Suprapubic skin (tissue), 4 donors: Measurements from ENCODE around the gene SPOP. TPM values are rescaled to one million over a fixed set of nuclear protein-coding genes. Genes with fewer than 3 reads are reported as not detected.
A peak's percentile ranks its signal among the peaks of the same experiment; 100 is the strongest.
"Not testable (repeated sequence)": the region's sequence is repeated elsewhere in the genome, so short reads cannot be mapped to it uniquely, and the experiment has no call there.

Experiments used
- DNase-seq, 2 donors: peaks; one replicate each; pipeline ENCODE4 v3.0.0-alpha.2; 2019; ENCODE audit warnings: low spot score in 2 of 2
- H3K27ac ChIP-seq: fragments of 200-600 bp; sonication (generic); one replicate; pipeline ENCODE4 v1.5.1; 2019
- H3K27me3 ChIP-seq: fragments of 200-600 bp; sonication (generic); one replicate; pipeline ENCODE4 v1.5.1; 2019
- H3K36me3 ChIP-seq: fragments of 200-600 bp; sonication (generic); one replicate; pipeline ENCODE4 v1.5.1; 2019
- H3K4me1 ChIP-seq: fragments of 200-600 bp; sonication (generic); one replicate; pipeline ENCODE4 v1.5.1; 2019
- H3K4me3 ChIP-seq: fragments of 200-600 bp; sonication (generic); one replicate; pipeline ENCODE4 v1.5.1; 2019; ENCODE audit warnings: mild to moderate bottlenecking
- H3K9me3 ChIP-seq: fragments of 200-600 bp; sonication (generic); one replicate; pipeline ENCODE4 v1.5.1; 2019
- EP300 ChIP-seq: sonication (generic); formaldehyde crosslinking; IDR thresholded peaks from one replicate; pipeline ENCODE4 v1.6.1; 2017; ENCODE audit warnings: antibody characterized with exemption
- POLR2A ChIP-seq, 2 donors: fragments of 450-650 bp; IDR thresholded peaks; one replicate each; pipeline ENCODE4 v1.6.1; 2017; ENCODE audit warnings: antibody characterized with exemption in 2 of 2, mild to moderate bottlenecking in 2 of 2, moderate library complexity in 2 of 2
- POLR2AphosphoS5 ChIP-seq, 3 donors: sonication (generic); formaldehyde crosslinking; IDR thresholded peaks; one replicate each; pipeline ENCODE4 v1.6.1; 2017; ENCODE audit warnings: antibody characterized with exemption in 3 of 3
- WGBS: methylation state at CpG from one replicate; pipeline ENCODE4 v1.1.5; 2018; 5-methylcytosine and 5-hydroxymethylcytosine counted together
- total RNA-seq, 4 donors: library from RNA; depleted of rRNA; stranded (reverse); fragments of >200 nt; gene quantifications; one replicate each; pipeline ENCODE4 v1.1.0, GENCODE V29; 2016
- TF ChIP-seq, protein P1 (sequence below), 2 donors: fragments of 200-600 bp in 1 of 2; fragments of 450-650 bp in 1 of 2; sonication (generic) in 1 of 2; IDR thresholded peaks; one replicate each; pipeline ENCODE4 v1.5.1; 2016 to 2019; ENCODE audit warnings: antibody characterized with exemption in 2 of 2, mild to moderate bottlenecking in 1 of 2, moderate library complexity in 1 of 2

The SPOP gene
- total RNA-seq = 10 to 100 TPM; 26.1 to 59.3 (median 41.7) TPM

DNA sequence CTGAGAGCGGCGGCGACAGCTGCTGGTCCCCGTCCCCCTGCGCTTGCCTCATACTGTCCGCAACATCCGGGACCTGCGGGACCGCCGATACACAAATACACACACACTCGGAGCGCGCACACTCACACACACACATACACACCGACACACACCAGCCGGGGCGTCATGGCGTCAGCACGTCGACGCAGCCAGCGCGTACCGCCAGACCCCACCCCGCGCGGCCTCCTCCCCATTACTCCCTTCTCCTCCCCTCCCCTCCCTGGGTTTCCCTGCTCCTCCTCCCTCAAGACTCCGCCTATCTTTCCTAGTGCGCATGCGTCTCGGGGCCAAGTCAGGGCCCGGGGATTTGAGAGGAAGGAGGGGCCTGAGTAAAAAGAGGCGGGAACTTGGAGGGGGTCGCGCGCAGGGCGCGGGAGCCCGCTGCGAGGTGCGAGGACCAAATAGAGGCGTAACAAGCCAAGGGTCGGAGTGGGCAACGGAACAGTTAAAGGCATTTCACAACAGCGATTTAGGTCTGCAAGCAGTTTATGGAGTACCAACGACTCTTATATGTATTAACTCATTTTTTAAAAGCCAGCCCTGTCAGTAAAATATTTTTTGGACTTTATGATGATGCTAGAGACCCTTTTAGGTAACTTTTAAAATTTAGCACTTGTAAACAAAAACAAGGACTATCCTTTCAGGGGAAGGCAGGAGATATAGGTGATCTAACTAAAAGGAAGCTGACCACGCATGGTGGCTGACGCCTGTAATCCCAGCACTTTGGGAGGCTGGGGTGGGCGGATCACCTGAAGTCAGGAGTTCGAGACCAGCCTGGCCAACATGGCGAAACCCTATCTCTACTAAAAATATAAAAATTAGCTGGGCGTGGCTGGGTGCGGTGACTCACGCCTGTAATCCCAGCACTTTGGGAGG, at the start of gene SPOP:
Gene SPOP, minus strand, starts transcription at position 165 of the 915 bp plus-strand sequence. CDS start 55,287 bp downstream, outside the sequence.
- 18% methylated on average over 42 of the region's 53 CpGs for WGBS
- TF ChIP-seq, protein P1, sequence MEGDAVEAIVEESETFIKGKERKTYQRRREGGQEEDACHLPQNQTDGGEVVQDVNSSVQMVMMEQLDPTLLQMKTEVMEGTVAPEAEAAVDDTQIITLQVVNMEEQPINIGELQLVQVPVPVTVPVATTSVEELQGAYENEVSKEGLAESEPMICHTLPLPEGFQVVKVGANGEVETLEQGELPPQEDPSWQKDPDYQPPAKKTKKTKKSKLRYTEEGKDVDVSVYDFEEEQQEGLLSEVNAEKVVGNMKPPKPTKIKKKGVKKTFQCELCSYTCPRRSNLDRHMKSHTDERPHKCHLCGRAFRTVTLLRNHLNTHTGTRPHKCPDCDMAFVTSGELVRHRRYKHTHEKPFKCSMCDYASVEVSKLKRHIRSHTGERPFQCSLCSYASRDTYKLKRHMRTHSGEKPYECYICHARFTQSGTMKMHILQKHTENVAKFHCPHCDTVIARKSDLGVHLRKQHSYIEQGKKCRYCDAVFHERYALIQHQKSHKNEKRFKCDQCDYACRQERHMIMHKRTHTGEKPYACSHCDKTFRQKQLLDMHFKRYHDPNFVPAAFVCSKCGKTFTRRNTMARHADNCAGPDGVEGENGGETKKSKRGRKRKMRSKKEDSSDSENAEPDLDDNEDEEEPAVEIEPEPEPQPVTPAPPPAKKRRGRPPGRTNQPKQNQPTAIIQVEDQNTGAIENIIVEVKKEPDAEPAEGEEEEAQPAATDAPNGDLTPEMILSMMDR (IDR thresholded peaks at IDR 0.05) = no peak
- TF ChIP-seq EP300 = no peak
- peak in 1 of 2 donors; percentile 26 for TF ChIP-seq POLR2A (IDR thresholded peaks at IDR 0.05)
- TF ChIP-seq POLR2AphosphoS5 (IDR thresholded peaks at IDR 0.05) = peak in 2 of 3 donors; percentile 77 to 84
- Histone ChIP-seq H3K27ac (peak within 1 kb of the TSS; percentile 98), H3K4me1 (peaks cover 33% of the 10 kb centered on the region), H3K27me3 (no peaks in the 10 kb centered on the region), H3K36me3 (no peaks in the 10 kb centered on the region), H3K4me3 (peak within 1 kb of the TSS; percentile 85), H3K9me3 (no peaks in the 10 kb centered on the region)
- peak; percentile 100 for DNase-seq

DNA sequence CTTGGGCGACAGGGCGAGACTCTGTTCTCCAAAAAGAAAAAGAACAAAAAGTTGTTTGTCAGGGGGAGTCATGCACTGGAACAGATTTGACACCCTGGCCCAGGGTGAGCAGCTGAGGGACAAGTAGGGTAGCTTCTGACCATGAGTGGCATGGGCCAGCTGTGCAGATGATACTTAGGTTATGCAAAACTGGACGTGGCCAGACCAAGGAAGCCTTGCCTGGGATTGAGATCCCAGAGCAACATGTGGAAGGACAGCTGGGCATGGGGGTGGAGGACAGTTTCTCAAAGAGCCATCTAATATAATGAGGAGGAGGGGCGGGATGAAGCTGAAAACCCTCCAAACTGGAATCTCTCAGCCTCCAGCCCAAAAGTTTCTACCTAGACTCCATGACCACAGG, 49.5 kb upstream of the SPOP start:
- H3K36me3 ChIP-seq = peaks cover 5% of the 10 kb centered on the region
- peaks cover 52% of the 10 kb centered on the region for H3K4me1 ChIP-seq

DNA sequence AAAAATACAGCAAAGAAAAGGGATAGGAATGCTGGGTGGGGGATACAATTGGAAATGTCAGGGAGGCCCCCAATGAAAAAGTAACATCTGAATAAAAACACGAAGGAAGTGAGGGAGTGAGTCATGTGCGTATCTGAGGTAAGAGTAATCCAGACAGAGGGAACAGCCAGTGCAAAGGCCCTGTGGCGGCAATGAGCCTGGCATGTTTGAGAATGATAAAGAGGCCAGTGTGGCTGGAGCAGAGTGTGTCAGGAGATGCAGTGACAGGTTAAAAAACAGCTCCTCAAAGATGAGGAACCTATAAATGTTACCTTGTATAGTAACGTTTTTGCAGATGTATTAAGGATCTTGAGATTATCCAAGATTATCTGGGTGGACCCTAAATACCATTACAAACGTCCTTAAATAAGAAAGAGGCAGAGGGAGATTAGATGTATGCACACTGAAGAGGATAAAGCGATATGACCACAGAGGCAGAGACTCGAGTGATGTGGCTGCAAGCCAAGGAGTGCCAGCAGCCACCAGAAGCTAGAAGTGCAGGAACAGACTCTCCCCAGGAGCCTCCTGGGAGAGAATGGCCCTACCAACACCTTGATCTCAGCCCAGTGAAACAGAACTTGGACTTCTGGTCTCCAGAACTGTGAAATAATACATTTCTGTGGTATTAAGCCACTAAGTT, 47.7 kb upstream of the SPOP start:
- no peak for DNase-seq
- Histone ChIP-seq H3K27ac (no peak overlapping the region), H3K27me3 (no peaks in the 10 kb centered on the region), H3K4me3 (no peak overlapping the region), H3K9me3 (no peaks in the 10 kb centered on the region), H3K36me3 (peaks cover 12% of the 10 kb centered on the region), H3K4me1 (peaks cover 43% of the 10 kb centered on the region)
- TF ChIP-seq EP300 = no peak
- no peak for TF ChIP-seq POLR2A (IDR thresholded peaks at IDR 0.05)
- TF ChIP-seq, protein P1 (IDR thresholded peaks at IDR 0.05) = no peak
- TF ChIP-seq POLR2AphosphoS5 (IDR thresholded peaks at IDR 0.05) = no peak
- WGBS = 87% methylated on average over 7 of the region's 7 CpGs

More for the DNA sequence above, 49.5 kb upstream of the SPOP start:
- 88% methylated on average over 4 of the region's 4 CpGs for WGBS
- Histone ChIP-seq H3K9me3 (no peaks in the 10 kb centered on the region), H3K27ac (no peak overlapping the region), H3K27me3 (no peaks in the 10 kb centered on the region), H3K4me3 (no peak overlapping the region)
- no peak for DNase-seq
- TF ChIP-seq, protein P1 (IDR thresholded peaks at IDR 0.05) = no peak
- TF ChIP-seq POLR2A (IDR thresholded peaks at IDR 0.05) (no peak), POLR2AphosphoS5 (IDR thresholded peaks at IDR 0.05) (no peak), EP300 (no peak)

DNA sequence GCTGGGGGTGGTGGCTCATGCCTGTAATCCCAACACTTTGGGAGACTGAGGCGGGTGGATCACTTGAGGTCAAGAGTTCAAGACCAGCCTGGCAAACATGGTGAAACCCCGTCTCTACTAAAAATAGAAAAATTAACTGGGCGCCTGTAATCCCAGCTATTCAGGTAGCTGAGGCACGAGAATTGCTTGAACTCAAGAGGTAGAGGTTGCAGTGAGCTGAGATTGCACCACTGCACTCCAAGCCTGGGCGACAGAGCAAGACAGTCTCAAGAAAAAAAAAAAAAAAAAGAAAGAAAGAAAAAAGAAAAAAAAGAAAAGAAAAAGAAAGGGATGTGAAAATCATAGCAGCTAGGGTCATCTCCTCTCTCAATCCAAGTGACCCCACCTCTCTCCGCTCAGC, 46.7 kb upstream of the SPOP start:
- peaks cover 20% of the 10 kb centered on the region for H3K36me3 ChIP-seq
- DNase-seq, H3K9me3 ChIP-seq, H3K27me3 ChIP-seq, H3K4me3 ChIP-seq, H3K27ac ChIP-seq: not testable (repeated sequence)
- H3K4me1 ChIP-seq = peaks cover 33% of the 10 kb centered on the region
- WGBS = 88% methylated on average over 6 of the region's 6 CpGs

DNA sequence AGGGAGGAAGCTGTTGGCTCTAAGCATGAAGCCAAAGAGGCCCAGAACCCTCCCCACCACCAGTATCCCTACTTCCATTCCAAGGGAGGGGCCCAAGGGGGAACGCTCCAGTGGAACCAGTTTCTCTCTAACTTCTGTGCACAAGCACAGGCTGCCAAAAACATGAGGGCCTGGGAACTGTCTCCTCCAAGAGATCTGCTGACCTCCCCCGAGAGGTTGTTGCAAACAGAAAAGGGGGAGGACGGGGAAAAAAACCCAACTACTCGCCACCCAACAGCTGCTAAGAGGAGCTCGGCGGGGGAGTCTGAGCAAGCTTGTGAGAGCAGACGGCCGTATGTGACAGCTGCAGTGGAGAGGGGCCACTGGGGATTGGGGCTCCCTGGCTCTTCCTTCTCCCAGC, 45.5 kb upstream of the SPOP start:
- DNase-seq = no peak
- Histone ChIP-seq H3K27me3 (no peaks in the 10 kb centered on the region), H3K9me3 (no peaks in the 10 kb centered on the region), H3K4me3 (no peak overlapping the region), H3K27ac (peak overlapping the region; percentile 16), H3K4me1 (peaks cover 22% of the 10 kb centered on the region), H3K36me3 (peaks cover 28% of the 10 kb centered on the region)
- 46% methylated on average over 6 of the region's 8 CpGs for WGBS
- TF ChIP-seq POLR2A (IDR thresholded peaks at IDR 0.05) = no peak
- TF ChIP-seq POLR2AphosphoS5 (IDR thresholded peaks at IDR 0.05) = no peak
- TF ChIP-seq, protein P1 (IDR thresholded peaks at IDR 0.05) = no peak
- TF ChIP-seq EP300 = no peak
